Transverse colon (tissue), 4 donors: ENCODE results near the gene TEX261.

Source experiments
- POLR2A ChIP-seq: fragments of 450-650 bp; IDR thresholded peaks from one replicate; pipeline ENCODE4 v1.6.1; 2016; ENCODE audit warnings: antibody characterized with exemption, mild to moderate bottlenecking, moderate library complexity
- POLR2AphosphoS5 ChIP-seq, 3 donors: sonication (generic); formaldehyde crosslinking; IDR thresholded peaks; one replicate each; pipeline ENCODE4 v1.6.1; 2016; ENCODE audit warnings: antibody characterized with exemption in 3 of 3
- TF ChIP-seq, protein P1 (sequence below), 5 experiments: fragments of 200-600 bp in 3 of 5; fragments of 450-650 bp in 2 of 5; sonication (generic) in 3 of 5; IDR thresholded peaks; 1 replicate in 2 of 5; 2 replicates in 3 of 5; pipeline ENCODE4 v1.5.1; 2016 to 2017; ENCODE audit warnings: antibody characterized with exemption in 5 of 5, inconsistent platforms in 3 of 5, mild to moderate bottlenecking in 2 of 5, moderate library complexity in 1 of 5

DNA sequence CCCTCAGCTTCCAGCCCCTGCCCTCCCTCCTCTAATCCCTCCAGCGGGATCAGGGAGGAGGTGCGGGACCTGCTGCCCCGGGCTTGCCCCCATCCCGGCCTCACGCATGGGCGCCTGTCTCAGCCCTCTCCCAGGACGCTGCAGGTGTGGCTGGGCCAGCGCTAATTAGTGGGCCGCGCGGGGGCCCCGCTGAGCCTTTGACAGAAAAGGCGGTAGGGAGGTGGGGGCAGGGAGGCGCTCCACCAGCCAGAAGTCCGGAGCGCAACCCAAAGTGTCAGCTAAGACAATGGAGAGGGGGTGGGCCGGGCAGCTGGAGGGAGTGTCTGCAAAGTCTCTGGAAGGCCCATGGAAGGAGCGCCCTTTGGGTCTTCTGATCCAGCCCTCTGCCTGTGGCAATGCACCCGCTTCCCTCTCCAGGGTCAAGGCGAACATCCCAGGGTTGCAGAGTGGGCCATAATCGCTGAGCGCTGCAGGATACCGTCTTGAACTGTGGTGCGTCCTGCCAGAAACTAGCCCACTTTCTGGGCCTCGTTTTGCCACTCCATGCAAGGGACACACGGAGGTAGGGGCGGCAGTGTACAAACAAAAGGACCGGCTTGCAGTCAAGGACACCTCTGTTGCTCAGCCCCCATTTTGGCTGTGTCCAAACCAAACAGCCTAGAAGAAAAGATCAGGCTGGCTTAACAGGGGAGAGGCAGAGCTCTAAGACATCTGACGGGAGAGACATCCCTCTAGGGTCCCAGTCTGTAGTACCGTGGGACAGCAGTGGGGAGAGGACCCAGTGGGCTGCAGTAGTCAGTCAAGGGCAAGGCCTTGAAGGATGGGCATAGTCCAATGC lies 55.5 kb downstream of the TEX261 start:
- no peak for TF ChIP-seq POLR2A
- TF ChIP-seq POLR2AphosphoS5 (IDR thresholded peaks at IDR 0.05) = no peak
- TF ChIP-seq, protein P1, sequence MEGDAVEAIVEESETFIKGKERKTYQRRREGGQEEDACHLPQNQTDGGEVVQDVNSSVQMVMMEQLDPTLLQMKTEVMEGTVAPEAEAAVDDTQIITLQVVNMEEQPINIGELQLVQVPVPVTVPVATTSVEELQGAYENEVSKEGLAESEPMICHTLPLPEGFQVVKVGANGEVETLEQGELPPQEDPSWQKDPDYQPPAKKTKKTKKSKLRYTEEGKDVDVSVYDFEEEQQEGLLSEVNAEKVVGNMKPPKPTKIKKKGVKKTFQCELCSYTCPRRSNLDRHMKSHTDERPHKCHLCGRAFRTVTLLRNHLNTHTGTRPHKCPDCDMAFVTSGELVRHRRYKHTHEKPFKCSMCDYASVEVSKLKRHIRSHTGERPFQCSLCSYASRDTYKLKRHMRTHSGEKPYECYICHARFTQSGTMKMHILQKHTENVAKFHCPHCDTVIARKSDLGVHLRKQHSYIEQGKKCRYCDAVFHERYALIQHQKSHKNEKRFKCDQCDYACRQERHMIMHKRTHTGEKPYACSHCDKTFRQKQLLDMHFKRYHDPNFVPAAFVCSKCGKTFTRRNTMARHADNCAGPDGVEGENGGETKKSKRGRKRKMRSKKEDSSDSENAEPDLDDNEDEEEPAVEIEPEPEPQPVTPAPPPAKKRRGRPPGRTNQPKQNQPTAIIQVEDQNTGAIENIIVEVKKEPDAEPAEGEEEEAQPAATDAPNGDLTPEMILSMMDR (IDR thresholded peaks at IDR 0.05) = no peak
